Endometrium (tissue), 2 donors: ENCODE measurements around the gene SNX3.
"Not testable (repeated sequence)": the region's sequence is repeated elsewhere in the genome, so short reads cannot be mapped to it uniquely, and the experiment has no call there.

Source experiments
- FAIRE-seq: peaks from 2 replicates; lab custom pipeline; 2012; peaks lifted over from hg19 to GRCh38; lab: Jason Lieb, UNC
- donor health status: control.
- donor health status: control.

The SNX3 gene

GRCh38 chr6:108260809-108261569, at the start of gene SNX3:
SNX3 (minus strand) TSS chr6:108261040; CDS start chr6:108260921, 119 bp downstream.
- peak; percentile 26 for FAIRE-seq

GRCh38 chr6:108309844-108310243, 49.0 kb upstream of the SNX3 start:
- no peak for FAIRE-seq

- FAIRE-seq = not testable (repeated sequence)
These were observed 47.8 kb upstream of the SNX3 start for GRCh38 chr6:108308641-108309040.

GRCh38 chr6:108304646-108305045, 43.8 kb upstream of the SNX3 start:
- no peak for FAIRE-seq

- FAIRE-seq = no peak
These were observed 41.5 kb upstream of the SNX3 start for GRCh38 chr6:108302386-108302785.

GRCh38 chr6:108295676-108296075, 34.8 kb upstream of the SNX3 start:
- no peak for FAIRE-seq

- no peak for FAIRE-seq
These were observed 34.1 kb upstream of the SNX3 start, which contains the start of gene AFG1L for GRCh38 chr6:108294727-108295625. AFG1L (plus strand) TSS chr6:108295054; CDS start chr6:108295080, 26 bp downstream.

GRCh38 chr6:108294297-108294726, 33.5 kb upstream of the SNX3 start:
- FAIRE-seq = no peak

GRCh38 chr6:108293527-108294296, 32.9 kb upstream of the SNX3 start:
- no peak for FAIRE-seq

GRCh38 chr6:108292561-108292960, 31.7 kb upstream of the SNX3 start:
- not testable (repeated sequence) for FAIRE-seq

GRCh38 chr6:108291091-108291490, 30.3 kb upstream of the SNX3 start:
- FAIRE-seq = no peak

- no peak for FAIRE-seq
These were observed 27.9 kb upstream of the SNX3 start for GRCh38 chr6:108288742-108289141.

- no peak for FAIRE-seq
These were observed 26.5 kb upstream of the SNX3 start for GRCh38 chr6:108287373-108287772.

GRCh38 chr6:108286366-108286765, 25.5 kb upstream of the SNX3 start:
- FAIRE-seq = no peak

GRCh38 chr6:108285381-108285780, 24.5 kb upstream of the SNX3 start:
- FAIRE-seq = no peak

- FAIRE-seq = no peak
These were observed 17.0 kb upstream of the SNX3 start for GRCh38 chr6:108277831-108278230.

GRCh38 chr6:108277295-108277694, 16.5 kb upstream of the SNX3 start:
- no peak for FAIRE-seq

GRCh38 chr6:108275976-108276375, 15.1 kb upstream of the SNX3 start:
- no peak for FAIRE-seq

GRCh38 chr6:108274546-108274945, 13.7 kb upstream of the SNX3 start:
- no peak for FAIRE-seq

GRCh38 chr6:108269955-108270354, 9.1 kb upstream of the SNX3 start:
- not testable (repeated sequence) for FAIRE-seq

GRCh38 chr6:108268845-108269244, 8.0 kb upstream of the SNX3 start:
- no peak for FAIRE-seq

GRCh38 chr6:108263371-108263770, 2.5 kb upstream of the SNX3 start:
- FAIRE-seq = no peak
